Neural progenitor cell (in vitro differentiated cells): Measurements from ENCODE around the gene RAB42. TPM values are rescaled to one million over a fixed set of nuclear protein-coding genes. Genes with fewer than 3 reads are reported as not detected.

Experiments
- DNase-seq: peaks from one replicate; pipeline ENCODE4 v3.0.0-alpha.2; 2016; ENCODE audit warnings: low spot score
- H2AFZ ChIP-seq: fragments of 200-600 bp; sonication (generic); replicated peaks from 2 replicates; pipeline ENCODE4 v1.6.1; 2016; ENCODE audit warnings: antibody characterized with exemption
- H3F3A ChIP-seq: fragments of 200-600 bp; sonication (generic); 2 replicates; pipeline ENCODE4 v1.6.1; 2016; ENCODE audit warnings: antibody characterized with exemption, low read depth
- H3K27ac ChIP-seq: fragments of 200-600 bp; sonication (generic); 2 replicates; pipeline ENCODE4 v1.5.1; 2016; ENCODE audit warnings: mild to moderate bottlenecking
- H3K27me3 ChIP-seq: fragments of 200-600 bp; sonication (generic); 2 replicates; pipeline ENCODE4 v1.6.1; 2016; ENCODE audit warnings: mild to moderate bottlenecking, moderate library complexity
- H3K36me3 ChIP-seq: fragments of 200-600 bp; sonication (generic); 2 replicates; pipeline ENCODE4 v1.5.1; 2016
- H3K4me1 ChIP-seq: fragments of 200-600 bp; sonication (generic); 2 replicates; pipeline ENCODE4 v1.6.1; 2016; ENCODE audit warnings: mixed run types
- H3K4me2 ChIP-seq: fragments of 200-600 bp; sonication (generic); 2 replicates; pipeline ENCODE4 v1.6.1; 2016
- H3K4me3 ChIP-seq: fragments of 200-600 bp; sonication (generic); 2 replicates; pipeline ENCODE4 v1.5.1; 2016
- H3K79me2 ChIP-seq: fragments of 200-600 bp; sonication (generic); 2 replicates; pipeline ENCODE4 v1.6.1; 2016; ENCODE audit warnings: low read depth
- H3K9ac ChIP-seq: fragments of 200-600 bp; sonication (generic); 2 replicates; pipeline ENCODE4 v1.6.1; 2016
- H3K9me3 ChIP-seq: fragments of 200-600 bp; sonication (generic); 2 replicates; pipeline ENCODE4 v1.5.1; 2016; ENCODE audit warnings: low read depth
- H4K20me1 ChIP-seq: fragments of 200-600 bp; sonication (generic); 2 replicates; pipeline ENCODE4 v1.6.1; 2016; ENCODE audit warnings: low read depth
- H3K27ac Mint-ChIP-seq: 3 replicates; pipeline ENCODE4 v1.8.0; 2021; ENCODE audit warnings: mixed read lengths
- H3K27me3 Mint-ChIP-seq: 2 replicates; pipeline ENCODE4 v1.8.0; 2022; ENCODE audit warnings: low read depth, mild to moderate bottlenecking, inconsistent platforms, moderate library complexity, mixed read lengths; ENCODE audit not compliant: insufficient read depth
- H3K36me3 Mint-ChIP-seq: 3 replicates; pipeline ENCODE4 v1.8.0; 2021; ENCODE audit warnings: mixed read lengths
- H3K4me1 Mint-ChIP-seq: 3 replicates; pipeline ENCODE4 v1.8.0; 2021; ENCODE audit warnings: mixed read lengths
- H3K4me3 Mint-ChIP-seq: 3 replicates; pipeline ENCODE4 v1.8.0; 2021; ENCODE audit warnings: mild to moderate bottlenecking, moderate library complexity, mixed read lengths
- H3K9me3 Mint-ChIP-seq: 3 replicates; pipeline ENCODE4 v1.8.0; 2020; ENCODE audit warnings: mixed read lengths
- EZH2 ChIP-seq: fragments of 200-600 bp; sonication (generic); IDR thresholded peaks from 2 replicates; pipeline ENCODE4 v1.6.1; 2017; ENCODE audit warnings: antibody characterized with exemption, mild to moderate bottlenecking, moderate library complexity
- EZH2phosphoT487 ChIP-seq: fragments of 200-600 bp; sonication (generic); IDR thresholded peaks from 2 replicates; pipeline ENCODE4 v1.6.1; 2017; ENCODE audit warnings: antibody characterized with exemption
- total RNA-seq: library from RNA; depleted of rRNA; stranded (reverse); fragments of >200 nt; gene quantifications from 2 replicates; pipeline ENCODE4 v1.2.3, GENCODE V29; 2015; ENCODE audit warnings: low replicate concordance
- TF ChIP-seq, protein P1 (sequence below): fragments of 200-600 bp; sonication (generic); IDR thresholded peaks from 2 replicates; pipeline ENCODE4 v1.5.1; 2017; ENCODE audit warnings: antibody characterized with exemption, mild to moderate bottlenecking

Gene RAB42
- total RNA-seq, 1 donor from 2014 or later, result 2.2 TPM

DNA sequence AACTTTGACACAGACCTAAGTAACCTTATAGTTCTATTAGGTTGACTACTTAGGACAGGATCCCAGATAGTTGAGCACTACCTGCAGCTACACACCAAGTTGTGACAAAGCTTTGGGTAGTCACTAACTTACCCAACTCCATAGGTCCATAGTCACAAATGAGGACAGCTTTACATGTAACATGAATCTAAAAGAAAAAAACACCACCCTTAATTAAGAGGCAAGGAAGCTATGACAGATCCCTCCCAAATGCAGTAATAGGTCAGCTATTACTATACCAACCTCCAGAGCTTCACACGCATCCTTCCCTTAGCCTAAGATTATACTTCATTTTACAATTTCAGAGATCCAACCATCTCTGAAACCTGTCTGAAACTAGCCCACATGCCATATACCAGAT is 12.7 kb upstream of the RAB42 start:
- Mint-ChIP-seq H3K27ac (no peak overlapping the region), H3K4me1 (peaks cover 25% of the 10 kb centered on the region), H3K4me3 (peak overlapping the region; percentile 73), H3K27me3 (peaks cover 11% of the 10 kb centered on the region), H3K9me3 (no peaks in the 10 kb centered on the region), H3K36me3 (peaks cover 31% of the 10 kb centered on the region)
- TF ChIP-seq EZH2phosphoT487, result no peak
- TF ChIP-seq, protein P1, sequence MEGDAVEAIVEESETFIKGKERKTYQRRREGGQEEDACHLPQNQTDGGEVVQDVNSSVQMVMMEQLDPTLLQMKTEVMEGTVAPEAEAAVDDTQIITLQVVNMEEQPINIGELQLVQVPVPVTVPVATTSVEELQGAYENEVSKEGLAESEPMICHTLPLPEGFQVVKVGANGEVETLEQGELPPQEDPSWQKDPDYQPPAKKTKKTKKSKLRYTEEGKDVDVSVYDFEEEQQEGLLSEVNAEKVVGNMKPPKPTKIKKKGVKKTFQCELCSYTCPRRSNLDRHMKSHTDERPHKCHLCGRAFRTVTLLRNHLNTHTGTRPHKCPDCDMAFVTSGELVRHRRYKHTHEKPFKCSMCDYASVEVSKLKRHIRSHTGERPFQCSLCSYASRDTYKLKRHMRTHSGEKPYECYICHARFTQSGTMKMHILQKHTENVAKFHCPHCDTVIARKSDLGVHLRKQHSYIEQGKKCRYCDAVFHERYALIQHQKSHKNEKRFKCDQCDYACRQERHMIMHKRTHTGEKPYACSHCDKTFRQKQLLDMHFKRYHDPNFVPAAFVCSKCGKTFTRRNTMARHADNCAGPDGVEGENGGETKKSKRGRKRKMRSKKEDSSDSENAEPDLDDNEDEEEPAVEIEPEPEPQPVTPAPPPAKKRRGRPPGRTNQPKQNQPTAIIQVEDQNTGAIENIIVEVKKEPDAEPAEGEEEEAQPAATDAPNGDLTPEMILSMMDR, result no peak
- TF ChIP-seq EZH2, result no peak
- H3F3A ChIP-seq, result peaks cover 55% of the 10 kb centered on the region
- H4K20me1 ChIP-seq, result peaks cover 33% of the 10 kb centered on the region
- peaks cover 25% of the 10 kb centered on the region for H3K79me2 ChIP-seq
- no peak for DNase-seq
- H3K9me3 ChIP-seq, result no peaks in the 10 kb centered on the region
- H3K4me2 ChIP-seq, result peak overlapping the region; percentile 99
- H3K27ac ChIP-seq, result no peak overlapping the region
- H3K4me3 ChIP-seq, result no peak overlapping the region
- peaks cover 11% of the 10 kb centered on the region for H3K4me1 ChIP-seq
- no peak overlapping the region for H3K9ac ChIP-seq
- H2AFZ ChIP-seq, result no peak overlapping the region
- no peaks in the 10 kb centered on the region for H3K36me3 ChIP-seq
- H3K27me3 ChIP-seq, result peaks cover 14% of the 10 kb centered on the region

DNA sequence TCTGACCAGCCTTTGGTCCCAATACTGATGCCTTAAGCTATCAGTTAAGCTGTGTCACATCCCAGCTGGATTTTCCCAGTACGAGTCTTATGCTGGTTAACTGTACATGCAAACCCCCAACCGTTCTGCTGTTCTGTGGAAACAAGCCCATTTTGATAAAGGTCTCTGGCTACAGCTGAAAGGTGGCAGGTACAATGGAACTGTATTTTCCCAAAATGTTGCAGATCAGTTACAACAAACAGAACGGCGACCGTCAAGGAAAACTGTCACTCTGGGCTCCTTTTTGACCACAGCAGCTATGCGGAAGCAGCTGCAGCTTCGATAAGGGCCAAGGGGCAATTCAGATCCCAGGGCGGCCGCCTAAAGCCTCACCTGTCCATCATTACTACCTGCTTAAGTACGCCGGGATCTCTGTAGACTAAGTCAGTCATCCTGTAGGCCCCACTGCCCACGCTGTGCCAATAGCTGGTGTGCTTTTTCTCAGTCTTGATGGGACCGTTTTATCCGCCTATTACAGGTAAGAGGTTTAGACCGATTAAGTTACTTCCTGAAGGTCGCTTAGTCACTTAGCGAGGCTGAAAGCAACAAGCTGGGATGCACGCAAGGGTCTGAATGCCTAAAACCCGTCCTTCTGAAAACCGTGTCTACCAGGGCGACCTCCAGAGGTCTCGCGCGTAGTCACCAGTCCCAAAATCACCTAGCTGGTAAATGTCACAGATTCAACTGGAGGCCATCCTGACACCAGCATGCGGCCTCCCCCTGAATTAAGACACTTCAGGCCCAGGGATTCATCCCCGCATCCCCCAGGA is 11.1 kb upstream of the RAB42 start:
- Mint-ChIP-seq H3K4me1 (peaks cover 25% of the 10 kb centered on the region), H3K27ac (no peak overlapping the region), H3K27me3 (peaks cover 13% of the 10 kb centered on the region), H3K4me3 (peak overlapping the region; percentile 97), H3K36me3 (peaks cover 27% of the 10 kb centered on the region), H3K9me3 (no peaks in the 10 kb centered on the region)
- peak overlapping the region; percentile 99 for H3K4me3 ChIP-seq
- peak overlapping the region; percentile 76 for H3K9ac ChIP-seq
- peak; percentile 82 for DNase-seq
- H3K79me2 ChIP-seq, result peaks cover 25% of the 10 kb centered on the region
- no peak for TF ChIP-seq EZH2phosphoT487
- TF ChIP-seq, protein P1, result peak; percentile 52
- no peak for TF ChIP-seq EZH2
- peaks cover 11% of the 10 kb centered on the region for H3K4me1 ChIP-seq
- H3K27me3 ChIP-seq, result peaks cover 14% of the 10 kb centered on the region
- peaks cover 51% of the 10 kb centered on the region for H3F3A ChIP-seq
- no peaks in the 10 kb centered on the region for H3K9me3 ChIP-seq
- peak overlapping the region; percentile 99 for H3K4me2 ChIP-seq
- no peak overlapping the region for H3K27ac ChIP-seq
- H3K36me3 ChIP-seq, result no peaks in the 10 kb centered on the region
- H2AFZ ChIP-seq, result no peak overlapping the region
- peaks cover 33% of the 10 kb centered on the region for H4K20me1 ChIP-seq

DNA sequence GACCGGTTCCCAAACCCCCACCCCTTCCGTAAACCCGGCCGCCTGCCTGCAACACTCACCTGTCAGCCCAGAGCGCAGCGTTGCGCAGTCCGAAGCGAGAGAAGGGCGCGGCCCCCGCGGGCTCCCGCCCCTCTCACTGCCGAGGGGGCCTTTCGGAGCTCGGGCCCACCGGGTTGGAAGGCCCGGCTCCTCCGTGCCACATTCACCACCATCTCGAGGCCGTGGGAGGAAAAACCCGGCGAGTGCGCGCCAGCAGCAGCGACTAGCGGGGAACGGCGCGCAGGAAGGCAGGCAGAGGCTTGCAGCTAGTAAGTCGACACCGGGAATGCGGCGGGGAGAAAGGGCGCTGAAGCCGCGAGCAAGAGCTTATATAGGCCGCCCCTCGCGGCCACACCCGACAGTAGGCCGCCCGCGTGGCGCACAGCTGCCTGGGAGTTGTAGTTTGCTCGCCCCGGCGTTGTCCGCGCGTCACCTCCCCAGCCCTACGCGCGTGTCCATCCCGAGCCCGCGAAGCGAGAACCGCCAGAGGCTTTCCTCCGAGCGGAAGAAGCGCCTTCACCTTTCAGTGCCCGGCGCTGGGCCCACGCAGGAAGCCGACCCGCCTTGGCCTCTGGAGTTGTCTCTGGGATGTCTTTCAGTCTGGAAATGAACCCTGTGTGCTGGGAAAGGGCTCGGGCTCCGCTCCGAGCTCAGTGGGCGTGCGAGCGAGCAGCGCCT is 10.4 kb upstream of the RAB42 start:
- H3K27me3 Mint-ChIP-seq, result peaks cover 13% of the 10 kb centered on the region
- Histone ChIP-seq H3F3A (peaks cover 55% of the 10 kb centered on the region), H3K36me3 (no peaks in the 10 kb centered on the region), H3K79me2 (peaks cover 25% of the 10 kb centered on the region), H3K27me3 (peaks cover 14% of the 10 kb centered on the region), H3K4me1 (peaks cover 11% of the 10 kb centered on the region), H3K27ac (no peak overlapping the region), H2AFZ (peak overlapping the region; percentile 96), H3K4me2 (peak overlapping the region; percentile 99), H3K9me3 (no peaks in the 10 kb centered on the region), H3K9ac (peak overlapping the region; percentile 76), H3K4me3 (peak overlapping the region; percentile 99), H4K20me1 (peaks cover 33% of the 10 kb centered on the region)
- TF ChIP-seq EZH2phosphoT487 (no peak), EZH2 (peak; percentile 33)
- TF ChIP-seq, protein P1, result peak; percentile 18
- peak overlapping the region; percentile 81 for H3K27ac Mint-ChIP-seq
- H3K9me3 Mint-ChIP-seq, result no peaks in the 10 kb centered on the region
- H3K4me3 Mint-ChIP-seq, result peak overlapping the region; percentile 97
- peaks cover 28% of the 10 kb centered on the region for H3K4me1 Mint-ChIP-seq
- H3K36me3 Mint-ChIP-seq, result peaks cover 27% of the 10 kb centered on the region
- peak; percentile 98 for DNase-seq
